SKM-1 treated with dmso at 0.1 percent for 144 hours (cell line): ENCODE measurements around the gene SKI.
"Not testable (repeated sequence)": the region's sequence is repeated elsewhere in the genome, so short reads cannot be mapped to it uniquely, and the experiment has no call there.

Source experiments
- DNase-seq: peaks from one replicate; lab custom pipeline; 2025; ENCODE audit not compliant: unreplicated experiment; lab: John Stamatoyannopoulos, UW

The SKI gene

DNA sequence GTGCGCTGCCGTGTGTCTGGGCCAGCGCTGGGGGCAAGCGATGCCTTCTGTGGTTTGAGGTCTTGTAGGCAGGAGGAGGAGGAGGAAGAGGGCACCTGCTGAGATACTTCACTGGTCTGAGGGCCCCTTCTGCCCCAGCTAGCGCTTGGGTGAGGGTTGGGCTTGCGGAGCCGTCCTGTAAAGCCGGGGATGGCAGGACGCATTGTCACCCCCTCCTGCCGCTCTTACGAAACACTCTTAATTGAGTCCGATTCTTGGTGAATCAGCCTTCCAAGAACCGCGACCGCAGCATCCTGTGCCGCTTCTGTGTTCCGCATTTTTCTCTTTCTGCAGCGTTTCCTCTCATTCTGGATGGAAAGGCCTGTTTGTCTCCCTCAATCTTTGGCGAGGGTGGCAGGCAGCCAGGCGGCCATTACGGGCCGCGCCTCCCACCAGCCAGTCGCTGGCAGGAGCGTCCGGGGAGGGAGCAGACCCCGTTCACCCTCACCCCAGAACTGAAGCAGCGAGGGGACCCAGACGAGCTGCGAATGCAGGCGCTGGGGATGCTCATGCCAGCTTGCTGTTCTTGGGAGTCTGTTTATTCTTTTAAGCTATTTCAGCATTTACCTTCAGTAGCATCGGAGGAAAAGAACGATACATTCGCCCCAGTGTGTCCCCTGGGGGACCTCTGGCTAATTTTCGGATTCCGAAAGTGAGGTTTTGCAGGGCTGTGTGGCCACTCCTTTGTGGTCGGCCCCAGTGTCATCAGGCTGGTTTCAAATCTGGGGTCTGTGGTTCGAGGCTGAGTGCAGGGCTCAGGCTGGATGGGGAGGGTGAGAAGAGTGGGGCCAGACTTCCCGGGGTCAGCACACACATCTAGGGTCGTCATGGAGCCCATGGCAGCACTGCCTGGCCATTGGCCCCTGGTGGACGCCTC, 62.7 kb downstream of the SKI start:
- DNase-seq, result peak; percentile 99

DNA sequence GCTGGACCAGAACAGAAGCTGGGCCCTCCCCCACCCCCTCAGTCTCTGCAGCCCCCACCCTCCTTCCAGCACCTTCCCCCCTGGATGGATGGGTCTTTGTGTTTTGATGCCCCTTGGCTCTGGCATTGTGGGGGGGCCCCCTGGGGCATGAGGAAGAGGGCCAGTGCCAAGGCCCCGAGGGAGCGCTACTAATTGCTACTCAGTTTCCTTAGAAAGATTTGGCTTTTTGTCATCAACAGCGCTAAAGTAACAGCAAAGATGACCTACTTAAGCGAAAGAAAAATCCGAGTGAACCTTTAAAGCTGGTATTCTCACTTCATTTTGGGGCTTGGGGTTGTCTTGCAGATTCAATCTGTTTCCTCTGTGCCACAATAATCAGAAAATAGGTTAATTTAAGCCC, 63.5 kb downstream of the SKI start:
- DNase-seq, result no peak

DNA sequence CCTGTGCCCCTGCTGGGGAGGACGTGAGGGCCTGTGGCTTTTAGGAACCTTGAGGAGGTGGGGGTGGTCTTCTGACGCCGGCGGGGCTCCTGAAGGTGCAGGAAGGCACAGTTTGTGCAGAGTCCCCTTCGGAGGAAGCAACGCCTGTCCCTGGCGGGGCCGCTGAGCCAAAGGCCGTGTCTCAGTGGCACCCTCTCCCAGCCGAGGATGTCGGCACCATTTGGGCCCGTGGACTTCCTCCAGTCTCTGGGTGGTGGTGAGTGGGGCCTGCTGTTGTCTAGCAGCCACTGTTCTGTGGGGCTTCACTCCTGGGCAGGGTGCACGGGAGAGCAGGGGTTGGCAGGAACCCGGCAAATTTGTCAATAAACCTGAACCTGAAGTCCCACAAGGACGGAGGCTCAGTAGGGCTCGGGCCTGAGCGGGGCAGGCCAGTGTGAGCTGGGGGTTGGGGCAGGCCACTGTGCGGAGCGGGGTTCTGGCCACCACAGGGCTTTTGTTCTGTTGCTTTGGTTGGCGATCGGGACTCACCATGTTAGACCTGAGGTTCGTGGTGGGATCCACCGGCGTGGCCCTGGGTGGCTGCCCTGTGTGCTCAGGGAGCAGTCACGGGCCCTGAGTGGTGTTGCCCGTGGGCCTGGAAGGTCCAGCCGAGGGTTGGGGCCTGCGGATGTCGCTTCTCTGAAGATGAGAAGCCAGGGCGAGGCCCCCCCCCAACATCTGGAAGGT, 64.8 kb downstream of the SKI start:
- no peak for DNase-seq

- no peak for DNase-seq
Measured at GRCh38 chr1:2294033-2294724, 66.1 kb downstream of the SKI start.

GRCh38 chr1:2294725-2295078, 66.6 kb downstream of the SKI start:
- DNase-seq, result no peak

DNA sequence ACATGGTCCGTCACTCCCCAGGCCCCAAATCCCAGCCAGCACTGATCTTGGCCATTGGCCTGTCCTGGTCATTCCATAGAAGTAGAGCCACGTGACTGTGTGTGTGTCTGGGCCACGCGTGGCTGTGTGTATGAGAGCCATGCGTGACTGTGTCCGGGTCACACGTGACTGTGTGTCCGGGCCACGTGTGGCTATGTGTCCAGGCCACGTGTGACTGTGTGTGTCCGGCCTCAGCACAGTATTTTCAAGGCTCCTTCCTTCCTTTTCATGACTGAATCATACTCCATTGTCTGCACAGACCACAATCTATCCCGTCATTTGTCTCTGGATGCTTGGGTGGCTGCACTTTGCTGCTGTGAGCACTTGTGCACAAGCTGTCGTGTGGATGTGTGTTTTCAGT, 67.4 kb downstream of the SKI start:
- DNase-seq, result no peak

GRCh38 chr1:2296211-2296610, 68.1 kb downstream of the SKI start:
- not testable (repeated sequence) for DNase-seq

GRCh38 chr1:2296614-2297013, 68.5 kb downstream of the SKI start:
- no peak for DNase-seq

DNA sequence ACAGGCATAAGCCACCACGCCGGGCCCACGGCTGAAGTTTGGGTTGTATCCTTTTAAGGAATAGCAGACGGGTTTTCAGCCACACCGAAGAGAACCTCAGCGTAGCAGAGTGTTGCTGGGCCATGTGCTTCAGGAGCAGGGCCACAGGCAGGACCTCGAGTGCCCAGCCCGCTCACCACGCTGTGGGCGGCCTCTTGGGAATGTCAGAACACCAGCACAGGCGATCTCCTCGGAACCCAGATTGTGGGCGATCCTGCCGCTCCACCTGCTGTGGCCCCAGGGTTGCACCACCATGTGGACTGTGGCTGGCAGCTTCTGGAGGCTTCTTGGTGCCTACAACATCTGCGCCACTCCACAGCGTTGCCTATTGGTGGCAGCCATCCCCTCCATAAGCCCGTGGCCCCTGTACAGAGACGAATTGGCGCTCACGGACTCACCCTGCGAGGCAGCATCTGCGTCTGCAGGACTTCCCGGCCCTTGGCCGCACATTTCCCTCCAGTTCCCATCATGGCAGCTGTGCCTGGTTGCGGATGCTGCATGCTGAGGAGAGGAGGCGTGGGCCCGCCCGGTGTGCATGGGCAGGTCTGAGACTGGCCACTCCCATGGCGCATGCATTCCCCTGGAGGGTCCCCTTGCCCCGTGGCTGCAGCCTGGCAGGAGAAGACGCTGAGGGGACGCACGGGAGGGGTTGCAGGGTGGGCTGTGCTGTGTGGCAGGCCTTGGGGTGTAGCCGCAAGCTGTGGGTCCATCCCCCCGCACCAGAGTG, 69.3 kb downstream of the SKI start:
- no peak for DNase-seq

DNA sequence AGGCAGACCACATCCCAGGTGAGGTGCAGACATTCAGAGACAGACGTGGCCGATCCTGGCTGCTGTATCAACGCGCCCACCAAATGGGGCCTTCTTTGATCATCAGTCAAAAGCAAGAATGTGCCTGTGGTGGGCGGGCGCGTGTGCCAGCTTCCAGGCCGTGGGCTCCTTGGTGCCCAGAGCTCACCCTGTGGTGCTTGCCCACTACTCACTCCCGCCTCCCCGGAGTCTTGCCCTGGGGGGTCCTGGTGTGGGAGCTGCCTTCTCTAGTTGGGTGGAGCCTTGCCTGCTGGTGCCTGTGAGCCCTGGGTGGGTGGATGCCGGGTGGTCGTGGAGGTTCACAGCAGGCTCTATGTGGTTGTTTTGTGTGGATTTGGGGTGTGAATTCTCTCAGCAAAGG, 70.6 kb downstream of the SKI start:
- no peak for DNase-seq

DNA sequence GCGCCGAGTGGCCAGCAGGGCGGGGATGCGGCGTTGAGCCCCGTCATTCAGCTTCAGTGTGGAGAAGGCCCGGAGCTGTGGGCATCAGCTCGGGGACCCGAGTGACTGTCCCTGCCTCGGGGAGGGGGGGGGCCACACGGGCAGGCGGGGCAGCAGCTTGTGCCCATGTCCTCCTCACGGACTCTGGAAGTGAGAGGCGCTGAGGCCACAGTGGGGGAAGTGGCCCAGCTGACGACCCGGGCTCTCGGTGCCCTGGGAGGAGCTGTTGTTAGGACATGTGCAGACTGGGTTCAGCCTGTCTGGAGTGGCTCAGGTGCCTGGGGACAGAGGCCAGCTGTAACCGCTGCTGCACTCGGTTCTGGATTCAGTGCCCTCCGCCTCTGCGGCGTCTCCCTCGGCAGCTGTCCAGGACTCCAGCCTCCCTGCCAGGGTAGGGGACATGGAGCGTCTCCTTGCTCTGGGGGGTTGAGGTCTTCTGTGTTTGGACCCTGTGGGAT, 71.1 kb downstream of the SKI start:
- no peak for DNase-seq

GRCh38 chr1:2300004-2300771, 72.1 kb downstream of the SKI start:
- DNase-seq, result no peak

DNA sequence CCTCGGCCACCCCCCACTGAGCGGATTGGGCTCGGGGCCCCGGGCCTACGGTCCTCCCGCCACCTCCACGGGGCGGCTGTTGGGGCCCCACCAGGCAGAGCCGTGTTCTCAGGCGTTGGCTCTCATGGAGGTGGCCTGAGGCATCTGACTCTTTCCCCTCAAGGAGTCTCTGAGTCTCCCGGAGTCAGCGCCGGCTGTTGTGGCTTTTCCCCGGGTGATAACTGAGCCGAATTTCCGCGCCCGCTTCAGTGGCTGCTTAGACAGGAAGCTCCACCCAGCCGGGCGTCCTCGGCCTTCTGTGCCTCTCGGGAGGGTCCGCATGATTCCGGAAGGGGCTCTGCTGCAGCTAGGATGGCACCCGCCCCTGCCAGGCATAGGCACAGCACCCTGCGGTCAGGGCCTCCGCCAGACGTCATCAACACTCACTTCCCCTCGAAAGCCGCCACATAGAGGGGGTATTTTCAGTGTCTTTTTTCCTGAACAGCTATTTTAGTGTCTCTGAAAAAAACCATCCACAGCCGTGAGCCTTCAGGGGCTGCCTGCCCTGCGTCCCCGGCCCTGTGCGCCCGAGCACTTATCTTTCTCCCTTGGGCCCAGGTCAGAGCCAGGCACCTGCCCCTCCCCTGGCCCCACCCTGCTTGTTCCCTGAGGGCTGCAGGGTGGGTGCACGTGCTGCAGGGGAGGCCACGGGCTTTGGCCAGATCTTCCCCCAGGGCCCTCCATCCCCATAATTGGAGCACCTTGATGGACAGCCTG, 72.9 kb downstream of the SKI start:
- DNase-seq, result no peak

DNA sequence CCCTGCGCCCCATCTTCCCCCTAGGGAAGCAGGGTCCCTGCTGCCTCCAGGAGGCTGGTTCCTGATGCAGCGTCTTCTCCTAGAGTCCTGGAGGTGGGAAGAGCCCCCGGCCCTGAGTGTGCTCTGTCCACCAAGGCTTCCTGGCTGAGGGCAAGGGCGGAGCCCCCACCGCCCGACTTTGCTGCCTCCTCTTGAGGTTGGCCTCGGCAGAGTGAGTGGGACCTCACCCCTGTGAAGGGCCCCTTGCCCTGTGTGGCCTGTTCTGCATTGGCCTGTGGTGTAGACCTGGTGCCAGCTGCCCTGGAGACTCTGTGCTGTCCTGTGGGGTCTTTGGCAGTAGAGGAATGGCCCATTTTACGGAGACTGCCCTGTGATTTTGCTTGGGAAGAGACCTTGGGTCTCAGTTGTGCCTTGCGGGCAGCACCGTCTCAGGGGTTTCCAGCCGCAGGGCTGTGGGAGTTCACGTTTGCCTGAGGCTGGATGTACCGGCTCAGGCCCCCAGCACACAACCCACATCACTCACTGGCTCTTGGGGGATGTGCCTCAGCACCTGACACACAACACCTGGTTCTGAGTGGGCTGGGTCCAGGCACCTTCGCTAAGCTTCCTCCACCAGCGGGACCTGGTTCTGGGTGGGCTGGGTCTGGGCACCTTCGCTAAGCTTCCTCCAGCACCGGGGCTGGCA, 73.6 kb downstream of the SKI start:
- no peak for DNase-seq

- DNase-seq, result no peak
Measured at GRCh38 chr1:2302292-2302925, 74.3 kb downstream of the SKI start.

GRCh38 chr1:2303016-2303775, 75.1 kb downstream of the SKI start:
- no peak for DNase-seq

DNA sequence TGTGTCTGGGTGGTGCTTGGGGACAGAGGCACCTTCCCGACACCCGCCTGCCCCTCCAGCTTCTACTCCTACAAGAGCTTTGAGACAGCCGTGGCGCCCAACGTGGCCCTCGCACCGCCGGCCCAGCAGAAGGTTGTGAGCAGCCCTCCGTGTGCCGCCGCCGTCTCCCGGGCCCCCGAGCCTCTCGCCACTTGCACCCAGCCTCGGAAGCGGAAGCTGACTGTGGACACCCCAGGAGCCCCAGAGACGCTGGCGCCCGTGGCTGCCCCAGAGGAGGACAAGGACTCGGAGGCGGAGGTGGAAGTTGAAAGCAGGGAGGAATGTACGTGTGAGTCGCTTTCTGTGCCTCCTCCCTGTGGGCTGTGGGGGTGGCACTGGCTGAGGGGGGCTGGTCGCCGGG, 75.7 kb downstream of the SKI start:
- no peak for DNase-seq

GRCh38 chr1:2304282-2304681, 76.2 kb downstream of the SKI start:
- DNase-seq, result no peak
